GM18868 (cell line): Measurements from ENCODE around the gene ORM1.

Experiments
- ATAC-seq: cut with Tn5 transposase; IDR thresholded peaks from one replicate; pipeline ENCODE4 v1.9.1; 2021; ENCODE audit warnings: mild to moderate bottlenecking, moderate library complexity; ENCODE audit not compliant: unreplicated experiment

ORM1 gene

DNA sequence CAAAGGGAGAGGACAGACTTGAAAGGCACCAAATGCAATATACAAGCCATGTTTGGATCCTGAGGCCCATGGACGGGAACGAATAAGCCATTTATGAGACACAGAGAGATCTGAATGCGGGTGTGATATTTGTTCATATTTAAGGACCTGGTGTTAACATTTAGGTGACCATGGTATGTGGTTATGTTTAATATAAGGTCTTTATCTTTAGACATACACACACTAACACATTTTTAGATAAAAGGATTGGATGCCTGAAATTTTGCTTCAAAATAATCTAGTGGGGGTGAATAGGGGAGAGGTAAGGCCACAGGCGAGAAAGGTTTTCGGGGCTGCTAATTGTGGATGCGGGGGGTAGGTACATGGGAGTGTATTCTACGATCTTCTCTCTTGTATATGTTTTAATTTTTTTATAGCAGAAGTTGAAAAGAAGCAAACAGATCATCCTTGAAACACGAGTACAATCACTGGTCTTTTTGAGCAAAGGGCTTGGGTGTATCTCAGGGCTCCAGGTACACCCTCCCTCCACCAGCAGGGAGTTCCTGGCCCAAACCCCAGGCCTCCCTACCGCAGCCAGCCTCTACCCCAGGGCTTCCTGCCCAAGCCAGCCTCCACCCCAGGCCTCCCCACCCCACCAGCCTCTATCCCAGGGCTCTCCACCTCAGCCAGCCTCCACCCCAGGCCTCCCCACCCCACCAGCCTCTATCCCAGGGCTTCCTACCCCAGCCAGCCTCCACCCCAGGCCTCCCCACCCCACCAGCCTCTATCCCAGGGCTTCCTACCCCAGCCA, 52.7 kb downstream of the ORM1 start:
- no peak for ATAC-seq
